HG03457 (cell line): ENCODE results near the gene TSPAN17.

Experiments
- ATAC-seq: cut with Tn5 transposase; IDR thresholded peaks from one replicate; pipeline ENCODE4 v1.9.1; 2021; ENCODE audit warnings: moderate number of reproducible peaks; ENCODE audit not compliant: unreplicated experiment

TSPAN17 gene

GRCh38 chr5:176639981-176640380, 7.3 kb upstream of the TSPAN17 start:
- ATAC-seq = no peak

DNA sequence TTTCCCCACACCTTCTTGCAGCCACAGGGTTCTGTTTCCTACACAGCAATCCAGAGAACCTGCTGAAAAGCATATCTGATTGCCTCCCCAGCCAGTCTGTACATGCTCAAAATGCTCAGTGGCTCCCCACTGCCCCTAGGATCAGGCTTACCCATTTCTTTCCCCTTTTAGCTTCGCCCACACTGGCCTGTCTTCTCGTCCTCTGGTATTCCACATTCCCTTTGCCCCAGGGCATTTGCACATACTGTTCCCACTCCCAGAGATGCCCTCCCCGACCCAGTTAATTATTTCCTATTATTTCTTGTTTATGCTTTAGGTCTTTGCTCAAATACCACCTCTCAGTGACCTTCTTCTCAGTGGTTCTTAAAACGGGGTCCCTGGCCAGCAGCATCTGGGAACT, 6.7 kb upstream of the TSPAN17 start:
- ATAC-seq = no peak

GRCh38 chr5:176642675-176643490, 4.4 kb upstream of the TSPAN17 start:
- no peak for ATAC-seq

DNA sequence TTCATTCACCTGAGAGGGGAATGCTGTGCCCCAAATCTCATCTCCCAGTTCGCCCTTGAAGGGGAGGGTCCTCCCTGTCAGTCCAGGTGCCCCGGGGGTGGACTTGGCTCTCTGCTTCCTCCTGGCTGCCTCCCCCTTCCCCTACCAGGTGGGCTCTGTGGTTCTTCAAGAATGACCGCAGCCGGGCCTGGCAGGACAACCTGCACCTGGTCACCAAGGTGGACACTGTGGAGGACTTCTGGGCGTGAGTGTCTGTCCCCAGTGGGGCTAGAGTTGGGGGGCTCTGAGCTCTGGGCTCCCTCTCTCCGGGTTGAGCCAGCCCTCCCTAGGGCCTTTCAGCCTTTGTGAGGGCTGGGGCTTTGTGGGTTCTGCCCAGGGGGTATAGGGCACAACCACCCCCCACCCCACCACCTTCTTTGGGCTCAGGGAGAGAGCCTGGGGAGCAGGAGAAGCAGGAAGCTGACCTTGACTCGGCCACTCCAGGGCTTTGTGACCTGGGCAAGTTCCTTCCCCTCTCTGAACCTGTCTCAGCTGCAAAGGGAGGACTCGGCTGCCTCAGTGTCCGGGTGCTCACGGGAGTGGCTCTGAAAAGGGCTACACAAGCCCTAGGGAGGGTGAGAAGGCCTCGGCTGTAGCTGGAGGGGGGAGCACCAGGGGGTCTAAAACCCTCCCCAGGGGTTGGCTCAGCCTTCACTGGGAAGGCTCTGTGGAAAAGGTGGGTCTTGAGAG, 3.6 kb upstream of the TSPAN17 start:
- no peak for ATAC-seq

DNA sequence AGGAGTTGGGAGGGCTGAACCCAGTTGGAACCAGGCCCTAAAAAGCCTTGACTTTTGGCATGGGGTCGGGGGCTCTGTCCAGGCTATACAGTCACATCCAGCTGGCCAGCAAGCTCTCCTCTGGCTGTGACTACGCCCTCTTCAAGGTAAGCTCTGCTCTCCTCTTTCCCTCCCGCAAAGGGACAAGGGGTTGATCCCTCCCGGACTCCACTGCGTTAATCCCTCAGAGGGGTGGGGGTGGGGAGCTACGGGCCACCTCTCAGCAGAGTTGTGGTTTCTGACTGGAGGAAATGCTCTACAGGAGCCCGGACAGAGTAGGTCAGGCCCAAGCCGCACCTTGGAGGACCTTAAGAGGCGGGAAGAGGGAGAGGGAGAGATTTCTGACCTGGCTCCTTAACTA, 3.0 kb upstream of the TSPAN17 start:
- ATAC-seq = no peak

- ATAC-seq = no peak
Observed at GRCh38 chr5:176644878-176645670, 2.2 kb upstream of the TSPAN17 start.

- no peak for ATAC-seq
Observed at GRCh38 chr5:176646049-176646706, 1.1 kb upstream of the TSPAN17 start.

DNA sequence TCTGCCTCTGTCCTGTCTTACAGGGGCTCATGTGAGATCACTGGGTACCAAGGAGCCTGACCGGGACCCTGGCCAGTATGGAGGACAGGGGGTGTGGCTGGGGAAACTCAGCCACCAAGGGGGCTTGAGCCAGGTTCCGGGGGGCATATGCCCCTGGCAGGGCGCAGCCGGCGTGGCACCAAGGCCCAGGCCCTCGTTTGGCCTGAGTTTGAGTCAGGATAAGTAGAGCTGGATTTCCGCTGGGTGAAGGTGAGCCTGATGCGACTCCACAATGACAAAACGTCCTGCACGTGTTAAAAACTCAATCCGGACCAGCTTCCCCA, 616 bp upstream of the TSPAN17 start:
- ATAC-seq = no peak

- ATAC-seq = no peak
Observed at GRCh38 chr5:176647843-176648473, 674 bp downstream of the TSPAN17 start.

DNA sequence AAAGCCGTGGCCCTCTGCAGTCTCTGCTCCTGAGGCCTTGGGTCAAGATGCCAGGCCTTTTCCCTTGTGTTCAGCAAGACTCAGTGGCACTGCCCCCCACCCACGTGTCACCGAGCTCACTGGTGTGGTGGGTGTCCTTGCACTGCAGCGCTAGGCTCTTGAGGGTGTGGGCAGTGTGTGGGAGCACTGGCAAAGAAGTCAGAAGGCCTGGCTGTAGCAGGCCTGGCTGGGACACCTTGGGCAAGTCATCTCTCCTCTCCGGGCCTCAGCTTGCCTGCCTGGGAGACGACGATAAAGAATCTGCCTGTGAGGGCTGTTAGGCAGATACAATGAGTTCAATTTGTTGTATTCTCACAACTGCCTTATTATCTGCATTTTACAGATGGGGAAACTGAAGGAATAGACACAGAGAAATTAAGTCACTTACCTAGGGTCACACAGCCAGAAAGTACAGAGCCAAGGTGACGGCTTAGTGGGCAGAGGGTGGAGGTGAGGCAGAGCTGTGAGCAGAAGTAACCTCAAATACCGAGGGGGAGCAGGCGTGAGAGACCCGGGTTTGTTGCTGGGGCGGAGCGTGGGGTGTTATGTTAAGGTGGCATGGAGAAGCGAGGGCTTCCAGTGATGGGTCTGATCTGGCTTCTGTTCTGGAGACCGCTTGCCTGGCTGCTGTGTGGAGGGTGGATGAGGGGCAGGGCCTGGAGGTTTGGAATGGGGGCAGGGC, 1.4 kb downstream of the TSPAN17 start:
- no peak for ATAC-seq

GRCh38 chr5:176650354-176650884, 3.1 kb downstream of the TSPAN17 start:
- ATAC-seq = no peak

DNA sequence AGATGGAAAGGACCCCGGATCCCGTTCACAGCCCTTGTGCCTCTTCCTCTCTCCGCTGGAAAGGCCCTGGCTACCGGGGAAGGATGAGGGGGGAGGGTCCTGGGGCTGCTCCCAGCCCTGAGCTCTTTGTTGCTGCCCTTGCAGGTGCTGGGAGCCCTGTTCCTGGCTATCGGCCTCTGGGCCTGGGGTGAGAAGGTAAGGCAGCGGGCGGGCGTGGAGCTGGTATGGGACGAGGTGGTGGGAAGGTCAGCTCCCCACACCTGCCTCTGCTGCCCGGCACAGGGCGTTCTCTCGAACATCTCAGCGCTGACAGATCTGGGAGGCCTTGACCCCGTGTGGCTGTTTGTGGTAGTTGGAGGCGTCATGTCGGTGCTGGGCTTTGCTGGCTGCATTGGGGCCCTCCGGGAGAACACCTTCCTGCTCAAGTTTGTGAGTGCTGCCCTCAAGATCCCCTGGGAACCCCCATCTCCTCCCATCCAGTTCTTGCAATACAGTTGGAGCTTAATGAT, 4.2 kb downstream of the TSPAN17 start:
- ATAC-seq = no peak

DNA sequence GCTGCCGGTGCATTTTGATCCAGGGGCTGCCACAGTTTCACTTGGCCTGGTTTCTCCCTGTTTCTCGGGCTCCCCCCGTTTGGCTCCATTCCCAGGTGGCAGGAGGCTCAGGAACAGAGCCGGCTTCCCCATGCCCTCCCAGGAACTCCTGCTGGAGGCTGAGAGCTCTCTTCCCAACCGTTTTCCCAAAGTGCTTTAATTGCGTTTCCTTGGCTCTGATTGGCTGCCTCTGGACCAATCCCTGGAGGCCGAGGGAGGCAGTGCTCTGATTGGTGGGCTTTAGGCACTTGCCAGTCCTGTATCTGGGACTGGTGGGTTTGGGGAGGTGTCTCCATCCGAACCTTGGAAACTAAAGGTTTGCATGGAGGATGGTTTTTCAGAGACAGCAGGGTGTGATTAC, 4.9 kb downstream of the TSPAN17 start:
- no peak for ATAC-seq

DNA sequence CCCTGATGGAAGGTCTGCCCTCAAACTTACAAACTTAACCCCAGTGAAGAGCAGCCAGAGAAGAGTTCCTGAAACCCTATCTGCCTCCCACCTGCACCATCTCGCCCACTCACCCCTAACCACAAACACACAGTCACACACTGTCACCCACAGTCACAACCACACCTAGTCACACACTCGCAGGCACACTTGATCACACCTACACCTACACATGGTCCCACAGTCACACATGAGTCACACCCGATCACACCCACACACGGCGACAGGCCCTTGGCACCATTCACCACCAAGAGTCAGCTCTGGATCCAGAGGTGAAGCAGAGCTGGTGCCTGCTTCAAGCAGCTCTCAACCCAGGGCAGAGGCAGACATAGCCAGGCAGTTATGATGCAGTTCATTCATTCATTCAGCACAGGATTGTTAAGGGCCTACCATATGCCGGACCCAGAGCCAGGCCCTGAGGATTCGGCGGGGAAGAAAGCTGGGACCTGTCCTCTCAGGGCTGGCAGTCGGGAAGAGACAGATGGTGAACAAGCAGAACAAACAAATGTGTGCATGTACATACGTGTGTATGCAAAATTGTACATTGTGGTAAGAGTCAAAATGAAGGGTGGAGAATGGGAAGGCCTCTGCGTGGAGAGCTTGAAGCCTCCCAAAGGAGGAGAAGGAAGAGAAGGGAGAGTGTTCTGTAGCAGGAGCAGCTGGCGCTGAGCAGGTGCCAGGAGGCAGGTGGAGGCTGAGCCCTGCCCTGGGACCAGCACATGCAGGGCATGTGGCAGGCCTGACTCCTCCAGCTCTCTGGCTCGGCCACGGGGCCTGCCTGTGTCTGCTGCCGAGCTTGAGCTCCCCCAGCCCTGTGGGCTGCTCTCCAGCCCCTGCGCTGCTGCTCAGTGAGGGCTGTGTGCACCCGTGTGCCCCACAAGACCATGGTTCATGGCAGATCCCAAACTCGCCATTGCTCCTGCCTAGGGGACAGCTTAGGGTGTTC, 6.4 kb downstream of the TSPAN17 start:
- ATAC-seq = no peak

DNA sequence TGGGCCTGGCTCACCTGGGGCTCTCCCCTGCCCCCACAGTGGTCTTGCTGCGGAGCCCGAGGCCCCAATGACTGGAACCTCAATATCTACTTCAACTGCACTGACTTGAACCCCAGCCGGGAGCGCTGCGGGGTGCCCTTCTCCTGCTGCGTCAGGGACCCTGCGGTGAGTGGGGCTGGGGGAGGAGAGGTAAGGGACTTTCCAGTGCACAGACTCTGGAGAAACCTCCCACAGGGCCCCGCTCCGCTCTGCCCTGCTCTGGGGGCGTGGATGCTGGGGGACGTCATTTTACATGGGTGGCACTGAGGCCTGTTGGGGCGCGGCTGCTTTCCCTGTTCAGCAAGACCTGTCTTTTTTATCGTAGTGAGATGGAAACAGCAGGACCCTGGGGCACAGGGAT, 7.6 kb downstream of the TSPAN17 start:
- ATAC-seq = no peak

DNA sequence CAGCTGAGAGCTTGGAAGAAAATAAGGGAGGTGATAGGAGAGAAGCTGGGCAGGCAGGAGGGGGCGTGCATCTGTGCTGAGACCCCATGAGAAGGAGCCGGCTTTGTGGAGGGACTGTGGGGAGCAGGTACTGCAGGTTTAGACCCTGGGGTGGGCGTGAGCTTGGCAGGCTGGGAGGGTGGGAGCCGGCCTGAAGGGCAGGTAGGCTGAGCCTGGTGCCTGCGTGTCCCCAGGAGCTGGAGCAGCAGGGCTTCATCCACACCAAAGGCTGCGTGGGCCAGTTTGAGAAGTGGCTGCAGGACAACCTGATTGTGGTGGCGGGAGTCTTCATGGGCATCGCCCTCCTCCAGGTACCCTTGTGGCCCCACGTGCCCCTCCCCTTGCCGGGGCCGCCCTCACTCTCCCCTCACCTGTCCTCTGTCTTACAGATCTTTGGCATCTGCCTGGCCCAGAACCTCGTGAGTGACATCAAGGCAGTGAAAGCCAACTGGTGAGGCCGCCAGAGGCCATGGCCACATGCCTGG, 9.2 kb downstream of the TSPAN17 start:
- no peak for ATAC-seq

- ATAC-seq = no peak
Observed at GRCh38 chr5:176658007-176658599, 10.8 kb downstream of the TSPAN17 start.
